Measurements from ENCODE around the gene TRMT10B.

DNA sequence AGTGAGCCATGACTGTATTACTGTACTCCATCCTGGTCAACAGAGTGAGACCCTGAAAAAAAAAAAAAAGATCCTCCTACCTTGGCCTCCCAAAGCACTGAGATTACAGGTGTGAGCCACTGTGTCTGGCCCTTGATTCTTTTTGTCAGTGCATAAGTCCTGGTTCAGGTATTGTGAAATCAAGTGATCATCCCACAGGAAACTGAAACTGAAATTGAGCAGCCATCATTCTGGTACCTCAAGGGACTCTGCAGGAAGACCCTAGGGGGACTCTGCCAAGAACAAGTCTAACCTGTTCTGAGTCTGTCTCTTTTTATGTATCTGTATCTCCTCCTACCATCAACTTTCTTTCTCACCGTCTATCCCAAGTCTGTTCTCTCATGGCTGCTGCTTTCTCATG lies 45.1 kb downstream of the TRMT10B start:
- TF ChIP-seq, protein P1, sequence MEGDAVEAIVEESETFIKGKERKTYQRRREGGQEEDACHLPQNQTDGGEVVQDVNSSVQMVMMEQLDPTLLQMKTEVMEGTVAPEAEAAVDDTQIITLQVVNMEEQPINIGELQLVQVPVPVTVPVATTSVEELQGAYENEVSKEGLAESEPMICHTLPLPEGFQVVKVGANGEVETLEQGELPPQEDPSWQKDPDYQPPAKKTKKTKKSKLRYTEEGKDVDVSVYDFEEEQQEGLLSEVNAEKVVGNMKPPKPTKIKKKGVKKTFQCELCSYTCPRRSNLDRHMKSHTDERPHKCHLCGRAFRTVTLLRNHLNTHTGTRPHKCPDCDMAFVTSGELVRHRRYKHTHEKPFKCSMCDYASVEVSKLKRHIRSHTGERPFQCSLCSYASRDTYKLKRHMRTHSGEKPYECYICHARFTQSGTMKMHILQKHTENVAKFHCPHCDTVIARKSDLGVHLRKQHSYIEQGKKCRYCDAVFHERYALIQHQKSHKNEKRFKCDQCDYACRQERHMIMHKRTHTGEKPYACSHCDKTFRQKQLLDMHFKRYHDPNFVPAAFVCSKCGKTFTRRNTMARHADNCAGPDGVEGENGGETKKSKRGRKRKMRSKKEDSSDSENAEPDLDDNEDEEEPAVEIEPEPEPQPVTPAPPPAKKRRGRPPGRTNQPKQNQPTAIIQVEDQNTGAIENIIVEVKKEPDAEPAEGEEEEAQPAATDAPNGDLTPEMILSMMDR (conservative IDR thresholded peaks at IDR 0.05), result no peak
- no peak for TF ChIP-seq EZH2 (IDR thresholded peaks at IDR 0.05; ENCODE audit: low read depth)
